ENCODE measurements around the gene ZNF512B.

Gene ZNF512B

DNA sequence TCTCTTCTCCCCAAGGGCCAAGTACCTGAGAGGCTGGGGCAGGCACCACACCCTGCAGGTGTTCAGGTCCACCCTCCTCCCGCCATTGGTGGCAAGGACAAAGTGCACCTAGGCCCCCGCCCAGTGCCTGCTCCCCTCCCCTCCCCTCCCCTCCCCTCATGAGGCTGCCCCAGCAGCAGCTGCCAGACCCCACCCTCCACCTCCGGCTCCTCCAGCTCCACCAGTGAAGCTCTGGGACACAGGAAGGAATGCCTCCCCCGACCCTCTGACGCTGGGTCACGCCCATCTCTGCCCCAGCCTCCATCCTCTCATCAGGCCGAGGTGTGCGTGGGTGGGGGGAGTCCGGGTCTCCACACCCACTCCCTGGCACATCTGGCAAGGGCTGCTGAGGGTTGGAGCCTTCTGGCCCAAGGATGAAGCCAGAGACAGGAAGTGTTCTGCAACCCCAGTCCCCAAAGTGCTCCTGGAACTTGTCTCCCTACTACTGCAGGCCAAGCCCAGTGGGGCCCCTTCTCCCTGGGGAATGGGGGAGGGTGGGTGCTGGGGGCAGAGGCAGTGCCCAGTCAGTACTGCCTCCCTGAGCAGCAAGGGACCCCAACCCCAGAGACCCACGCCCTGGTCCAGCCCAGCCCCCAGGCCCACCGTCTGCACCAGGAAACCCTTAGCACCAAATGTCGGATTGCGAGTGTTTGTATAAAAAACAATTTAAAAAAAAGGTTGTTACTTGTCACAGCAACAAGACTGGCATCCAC is 11.9 kb downstream of the ZNF512B start (continued):
- no peak for TF ChIP-seq ZNF610 (tag by site-specific recombination; IDR thresholded peaks at IDR 0.05; ENCODE audit: borderline replicate concordance)
- no peak for TF ChIP-seq KLF10 (tag by site-specific recombination; IDR thresholded peaks at IDR 0.05)
- no peak for TF ChIP-seq ZIC2 (tag by site-specific recombination; IDR thresholded peaks at IDR 0.05)
- TF ChIP-seq YY1 (tag by site-specific recombination; IDR thresholded peaks at IDR 0.05) = no peak
- no peak for TF ChIP-seq HOXD13 (CRISPR knock-in tag; IDR thresholded peaks at IDR 0.05; ENCODE audit: borderline replicate concordance)
- TF ChIP-seq ZXDB (tag by site-specific recombination; IDR thresholded peaks at IDR 0.05) = no peak
- TF ChIP-seq EGR2 (tag by site-specific recombination; IDR thresholded peaks at IDR 0.05; ENCODE audit: low read depth) = peak; percentile 91
- peak; percentile 9 for TF ChIP-seq SP7 (tag by site-specific recombination; IDR thresholded peaks at IDR 0.05)
- TF ChIP-seq ZFP3 (tag by site-specific recombination; IDR thresholded peaks at IDR 0.05; ENCODE audit: low read depth) = no peak
- TF ChIP-seq, protein P1, sequence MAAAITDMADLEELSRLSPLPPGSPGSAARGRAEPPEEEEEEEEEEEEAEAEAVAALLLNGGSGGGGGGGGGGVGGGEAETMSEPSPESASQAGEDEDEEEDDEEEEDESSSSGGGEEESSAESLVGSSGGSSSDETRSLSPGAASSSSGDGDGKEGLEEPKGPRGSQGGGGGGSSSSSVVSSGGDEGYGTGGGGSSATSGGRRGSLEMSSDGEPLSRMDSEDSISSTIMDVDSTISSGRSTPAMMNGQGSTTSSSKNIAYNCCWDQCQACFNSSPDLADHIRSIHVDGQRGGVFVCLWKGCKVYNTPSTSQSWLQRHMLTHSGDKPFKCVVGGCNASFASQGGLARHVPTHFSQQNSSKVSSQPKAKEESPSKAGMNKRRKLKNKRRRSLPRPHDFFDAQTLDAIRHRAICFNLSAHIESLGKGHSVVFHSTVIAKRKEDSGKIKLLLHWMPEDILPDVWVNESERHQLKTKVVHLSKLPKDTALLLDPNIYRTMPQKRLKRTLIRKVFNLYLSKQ (tag by site-specific recombination; IDR thresholded peaks at IDR 0.05; ENCODE audit: borderline replicate concordance) = no peak
- no peak for TF ChIP-seq ZNF558 (tag by site-specific recombination; IDR thresholded peaks at IDR 0.05)
- no peak for TF ChIP-seq YY2 (tag by site-specific recombination; IDR thresholded peaks at IDR 0.05)
- TF ChIP-seq ZBTB8A (tag by site-specific recombination; IDR thresholded peaks at IDR 0.05) = no peak
- TF ChIP-seq KLF16 (tag by site-specific recombination; IDR thresholded peaks at IDR 0.05) = 0 out of 2 replicates have a peak, but pooled peaks have one; percentile 21
- TF ChIP-seq, protein P2, sequence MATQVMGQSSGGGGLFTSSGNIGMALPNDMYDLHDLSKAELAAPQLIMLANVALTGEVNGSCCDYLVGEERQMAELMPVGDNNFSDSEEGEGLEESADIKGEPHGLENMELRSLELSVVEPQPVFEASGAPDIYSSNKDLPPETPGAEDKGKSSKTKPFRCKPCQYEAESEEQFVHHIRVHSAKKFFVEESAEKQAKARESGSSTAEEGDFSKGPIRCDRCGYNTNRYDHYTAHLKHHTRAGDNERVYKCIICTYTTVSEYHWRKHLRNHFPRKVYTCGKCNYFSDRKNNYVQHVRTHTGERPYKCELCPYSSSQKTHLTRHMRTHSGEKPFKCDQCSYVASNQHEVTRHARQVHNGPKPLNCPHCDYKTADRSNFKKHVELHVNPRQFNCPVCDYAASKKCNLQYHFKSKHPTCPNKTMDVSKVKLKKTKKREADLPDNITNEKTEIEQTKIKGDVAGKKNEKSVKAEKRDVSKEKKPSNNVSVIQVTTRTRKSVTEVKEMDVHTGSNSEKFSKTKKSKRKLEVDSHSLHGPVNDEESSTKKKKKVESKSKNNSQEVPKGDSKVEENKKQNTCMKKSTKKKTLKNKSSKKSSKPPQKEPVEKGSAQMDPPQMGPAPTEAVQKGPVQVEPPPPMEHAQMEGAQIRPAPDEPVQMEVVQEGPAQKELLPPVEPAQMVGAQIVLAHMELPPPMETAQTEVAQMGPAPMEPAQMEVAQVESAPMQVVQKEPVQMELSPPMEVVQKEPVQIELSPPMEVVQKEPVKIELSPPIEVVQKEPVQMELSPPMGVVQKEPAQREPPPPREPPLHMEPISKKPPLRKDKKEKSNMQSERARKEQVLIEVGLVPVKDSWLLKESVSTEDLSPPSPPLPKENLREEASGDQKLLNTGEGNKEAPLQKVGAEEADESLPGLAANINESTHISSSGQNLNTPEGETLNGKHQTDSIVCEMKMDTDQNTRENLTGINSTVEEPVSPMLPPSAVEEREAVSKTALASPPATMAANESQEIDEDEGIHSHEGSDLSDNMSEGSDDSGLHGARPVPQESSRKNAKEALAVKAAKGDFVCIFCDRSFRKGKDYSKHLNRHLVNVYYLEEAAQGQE (tag by site-specific recombination; IDR thresholded peaks at IDR 0.05) = no peak
- TF ChIP-seq ZNF239 (tag by site-specific recombination; IDR thresholded peaks at IDR 0.05) = no peak
- TF ChIP-seq IKZF3 (tag by site-specific recombination; IDR thresholded peaks at IDR 0.05) = peak; percentile 34; the same call in 1 of the 2 replicates
- no peak for TF ChIP-seq ZNF785 (tag by site-specific recombination; IDR thresholded peaks at IDR 0.05)
- TF ChIP-seq ZNF48 (tag by site-specific recombination; IDR thresholded peaks at IDR 0.05) = no peak
- no peak for TF ChIP-seq ZNF521 (tag by site-specific recombination; IDR thresholded peaks at IDR 0.05)
- TF ChIP-seq KLF7 (tag by site-specific recombination; IDR thresholded peaks at IDR 0.05; ENCODE audit: borderline replicate concordance) = peak; percentile 40; the same call in 1 of the 2 replicates
- no peak for TF ChIP-seq ZNF324 (tag by site-specific recombination; IDR thresholded peaks at IDR 0.05)
- TF ChIP-seq, protein P3, sequence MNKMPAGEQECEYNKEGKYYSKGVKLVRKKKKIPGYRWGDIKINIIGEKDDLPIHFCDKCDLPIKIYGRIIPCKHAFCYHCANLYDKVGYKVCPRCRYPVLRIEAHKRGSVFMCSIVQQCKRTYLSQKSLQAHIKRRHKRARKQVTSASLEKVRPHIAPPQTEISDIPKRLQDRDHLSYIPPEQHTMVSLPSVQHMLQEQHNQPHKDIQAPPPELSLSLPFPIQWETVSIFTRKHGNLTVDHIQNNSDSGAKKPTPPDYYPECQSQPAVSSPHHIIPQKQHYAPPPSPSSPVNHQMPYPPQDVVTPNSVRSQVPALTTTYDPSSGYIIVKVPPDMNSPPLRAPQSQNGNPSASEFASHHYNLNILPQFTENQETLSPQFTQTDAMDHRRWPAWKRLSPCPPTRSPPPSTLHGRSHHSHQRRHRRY (tag by site-specific recombination; IDR thresholded peaks at IDR 0.05) = no peak

Measured in HEK293 (cell line).